Testis (tissue), 3 donors: ENCODE measurements around the gene CHRNE. TPM values are rescaled to one million over a fixed set of nuclear protein-coding genes. Genes with fewer than 3 reads are reported as not detected.

Experiments used
- DNase-seq: peaks from one replicate; pipeline ENCODE4 v3.0.0-alpha.2; 2019
- H3K27ac ChIP-seq, 2 donors: fragments of 200-600 bp; sonication (generic); one replicate each; pipeline ENCODE4 v1.5.1; 2019
- H3K27me3 ChIP-seq: fragments of 200-600 bp; sonication (generic); one replicate; pipeline ENCODE4 v1.5.1; 2019
- H3K36me3 ChIP-seq: fragments of 200-600 bp; sonication (generic); one replicate; pipeline ENCODE4 v1.5.1; 2017; ENCODE audit warnings: low read depth; ENCODE audit errors: missing control alignments
- H3K4me1 ChIP-seq: fragments of 200-600 bp; sonication (generic); one replicate; pipeline ENCODE4 v1.5.1; 2019
- H3K4me3 ChIP-seq, 2 donors: fragments of 200-600 bp; sonication (generic); one replicate each; pipeline ENCODE4 v1.5.1; 2017 to 2019
- H3K9me3 ChIP-seq: fragments of 200-600 bp; sonication (generic); one replicate; pipeline ENCODE4 v1.5.1; 2017
- CTCF ChIP-seq, 3 experiments: fragments of 450-650 bp in 2 of 3; fragments of 200-600 bp in 1 of 3; sonication (generic) in 1 of 3; IDR thresholded peaks; one replicate each; pipeline ENCODE4 v1.5.1; 2016 to 2019; ENCODE audit warnings: antibody characterized with exemption in 3 of 3, mild to moderate bottlenecking in 2 of 3, moderate library complexity in 1 of 3
- POLR2A ChIP-seq: fragments of 450-650 bp; IDR thresholded peaks from one replicate; pipeline ENCODE4 v1.6.1; 2017; ENCODE audit warnings: antibody characterized with exemption, mild to moderate bottlenecking, moderate library complexity
- WGBS, 2 donors: methylation state at CpG; one replicate each; pipeline ENCODE4 v1.1.5; 2018; 5-methylcytosine and 5-hydroxymethylcytosine counted together
- intact Hi-C: fragments of 100-400 bp; cut with DNase I; formaldehyde crosslinking; loops from one replicate; pipeline ENCODE4 v1.15.1; 2023; ENCODE audit warnings: low total_unique reads
- polyA plus RNA-seq: library from polyadenylated mRNA; stranded (reverse); fragments of 350-450 nt; fragmentation: Illumina TruSeq; extraction: RNeasy Lipid Tissue Mini Kit (QIAGEN cat#74804); gene quantifications from one replicate; pipeline ENCODE4 v1.2.3, GENCODE V29; 2014; ENCODE audit warnings: low read depth, low replicate concordance; ENCODE audit not compliant: insufficient read depth
- total RNA-seq, 2 donors: library from RNA; depleted of rRNA; stranded (reverse); fragments of >200 nt; gene quantifications; one replicate each; pipeline ENCODE4 v1.2.3, GENCODE V29; 2016

The CHRNE gene
- total and polyA plus RNA-seq, 3 donors from 2014 or later, result 1.4 to 2.6 (median 1.4) TPM

- H3K27ac ChIP-seq, result no peak overlapping the region
- H3K9me3 ChIP-seq, result no peaks in the 10 kb centered on the region
- H3K4me1 ChIP-seq, result peaks cover 3% of the 10 kb centered on the region
- intact Hi-C loops, result loop anchor here (10.0 kb wide), 1 partner anchor 191 kb away; the partner anchor contains the start of gene PELP1
- no peak overlapping the region for H3K4me3 ChIP-seq
- H3K27me3 ChIP-seq, result no peaks in the 10 kb centered on the region
- TF ChIP-seq POLR2A, result no peak
- TF ChIP-seq CTCF (IDR thresholded peaks at IDR 0.05), result no peak
- DNase-seq, result no peak
- H3K36me3 ChIP-seq, result no peaks in the 10 kb centered on the region
- WGBS, 2 donors, result 76 to 78% methylated on average over 24 to 27 of the region's 27 CpGs
These were observed 7.1 kb downstream of the CHRNE start for GRCh38 chr17:4895657-4896331.

GRCh38 chr17:4895121-4895520 is 7.8 kb downstream of the CHRNE start:
- no peak for DNase-seq
- intact Hi-C loops, result loop anchor here (10.0 kb wide), 1 partner anchor 190 kb away; the partner anchor contains the start of gene PELP1
- no peak for TF ChIP-seq POLR2A
- TF ChIP-seq CTCF (IDR thresholded peaks at IDR 0.05), result no peak
- Histone ChIP-seq H3K27me3 (no peaks in the 10 kb centered on the region), H3K9me3 (no peaks in the 10 kb centered on the region), H3K36me3 (no peaks in the 10 kb centered on the region), H3K27ac (no peak overlapping the region), H3K4me1 (peaks cover 3% of the 10 kb centered on the region), H3K4me3 (no peak overlapping the region)
- WGBS, 2 donors, result 95% methylated on average over 13 of the region's 13 CpGs

GRCh38 chr17:4893721-4894560 is 9.0 kb downstream of the CHRNE start:
- Histone ChIP-seq H3K4me3 (no peak overlapping the region), H3K9me3 (no peaks in the 10 kb centered on the region), H3K27me3 (no peaks in the 10 kb centered on the region), H3K36me3 (no peaks in the 10 kb centered on the region), H3K27ac (no peak overlapping the region), H3K4me1 (peaks cover 3% of the 10 kb centered on the region)
- no peak for DNase-seq
- intact Hi-C loops, result loop anchor here (10.0 kb wide), 1 partner anchor 189 kb away; the partner anchor contains the start of gene PELP1
- no peak for TF ChIP-seq CTCF (IDR thresholded peaks at IDR 0.05)
- no peak for TF ChIP-seq POLR2A
- WGBS, 2 donors, result 86 to 92% methylated on average over 24 to 31 of the region's 31 CpGs

- no peak for DNase-seq
- H3K27ac ChIP-seq, result no peak overlapping the region
- H3K9me3 ChIP-seq, result no peaks in the 10 kb centered on the region
- 89 to 93% methylated on average over 18 of the region's 18 CpGs for WGBS, 2 donors
- intact Hi-C loops, result loop anchor here (10.0 kb wide), 1 partner anchor 188 kb away; the partner anchor contains the start of gene PELP1
- H3K36me3 ChIP-seq, result no peaks in the 10 kb centered on the region
- no peak for TF ChIP-seq POLR2A
- TF ChIP-seq CTCF (IDR thresholded peaks at IDR 0.05), result no peak
- no peak overlapping the region for H3K4me3 ChIP-seq
- no peaks in the 10 kb centered on the region for H3K27me3 ChIP-seq
- no peaks in the 10 kb centered on the region for H3K4me1 ChIP-seq
These were observed 9.6 kb downstream of the CHRNE start for GRCh38 chr17:4893272-4893671.
